Activated CD8-positive, alpha-beta memory T cell treated with anti-CD3 and anti-CD28 coated beads, Interleukin-2, amount 50 U/mL, for 1 hour (primary cell): Measurements from ENCODE around the gene NOS3.

Experiments
- DNase-seq: peaks from one replicate; pipeline ENCODE4 v3.0.0-alpha.2; 2020; ENCODE audit errors: extremely low read depth

The NOS3 gene

DNA sequence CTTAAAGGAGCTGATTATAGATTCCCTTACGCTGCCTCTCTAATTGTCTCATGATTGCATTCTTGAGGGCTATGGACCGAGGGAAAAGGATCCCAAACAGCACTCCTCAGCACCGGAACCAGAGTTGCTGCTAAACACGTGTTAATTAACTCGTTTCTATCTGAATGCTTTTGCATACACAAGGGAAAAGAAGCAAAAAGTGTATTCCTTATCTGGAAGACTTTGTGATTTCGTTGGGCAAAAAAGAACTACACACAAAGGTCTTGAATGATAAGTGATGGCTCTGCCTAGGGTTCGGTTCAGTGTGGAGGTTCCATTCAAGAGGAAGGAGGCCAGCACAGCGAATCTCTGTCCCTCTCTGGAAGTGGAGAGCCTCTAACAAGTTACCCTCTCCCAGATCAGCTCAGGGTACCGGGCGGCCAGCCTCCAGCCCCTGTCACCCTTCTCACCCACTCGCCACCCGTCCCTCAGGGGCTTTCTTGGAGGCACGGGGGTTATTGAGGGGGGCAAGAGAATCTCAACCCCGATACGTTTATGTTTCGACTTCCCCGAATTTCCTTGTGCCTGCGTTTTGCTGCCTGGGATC is 68.1 kb downstream of the NOS3 start:
- no peak for DNase-seq

- DNase-seq, result no peak
Measured at GRCh38 chr7:151059367-151060112, 68.7 kb downstream of the NOS3 start, which contains the start of gene SLC4A2. TSS of gene SLC4A2 (plus strand) at chr7:151059589. CDS start at chr7:151061988, 2,399 bp downstream.

- no peak for DNase-seq
Measured at GRCh38 chr7:151060113-151060415, 69.2 kb downstream of the NOS3 start.

GRCh38 chr7:151060416-151061212 is 69.8 kb downstream of the NOS3 start:
- DNase-seq, result no peak

- no peak for DNase-seq
Measured at GRCh38 chr7:151061213-151062110, 70.6 kb downstream of the NOS3 start.

GRCh38 chr7:151062111-151062398 is 71.2 kb downstream of the NOS3 start:
- no peak for DNase-seq

- DNase-seq, result no peak
Measured at GRCh38 chr7:151062399-151063211, 71.8 kb downstream of the NOS3 start.

DNA sequence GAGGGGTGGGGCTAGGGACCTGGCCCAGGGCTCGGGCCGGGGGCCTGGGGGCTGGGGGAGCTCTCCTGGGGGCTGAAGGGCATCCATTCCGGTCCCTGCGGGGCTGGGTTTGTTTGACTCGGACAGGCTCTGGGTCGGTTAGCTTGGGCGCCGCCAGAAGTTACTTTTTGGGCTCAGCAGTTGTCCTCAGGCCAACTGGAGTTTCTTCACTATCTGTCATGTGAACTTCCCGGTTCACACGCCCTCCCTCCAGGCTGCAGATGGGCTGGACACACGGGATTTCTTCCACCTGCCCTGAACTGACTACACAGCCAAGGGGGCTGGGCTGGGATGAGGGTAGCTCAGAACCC is 72.4 kb downstream of the NOS3 start:
- no peak for DNase-seq
